Measurements from ENCODE around the gene DNAH9.

DNAH9 gene, protein sequence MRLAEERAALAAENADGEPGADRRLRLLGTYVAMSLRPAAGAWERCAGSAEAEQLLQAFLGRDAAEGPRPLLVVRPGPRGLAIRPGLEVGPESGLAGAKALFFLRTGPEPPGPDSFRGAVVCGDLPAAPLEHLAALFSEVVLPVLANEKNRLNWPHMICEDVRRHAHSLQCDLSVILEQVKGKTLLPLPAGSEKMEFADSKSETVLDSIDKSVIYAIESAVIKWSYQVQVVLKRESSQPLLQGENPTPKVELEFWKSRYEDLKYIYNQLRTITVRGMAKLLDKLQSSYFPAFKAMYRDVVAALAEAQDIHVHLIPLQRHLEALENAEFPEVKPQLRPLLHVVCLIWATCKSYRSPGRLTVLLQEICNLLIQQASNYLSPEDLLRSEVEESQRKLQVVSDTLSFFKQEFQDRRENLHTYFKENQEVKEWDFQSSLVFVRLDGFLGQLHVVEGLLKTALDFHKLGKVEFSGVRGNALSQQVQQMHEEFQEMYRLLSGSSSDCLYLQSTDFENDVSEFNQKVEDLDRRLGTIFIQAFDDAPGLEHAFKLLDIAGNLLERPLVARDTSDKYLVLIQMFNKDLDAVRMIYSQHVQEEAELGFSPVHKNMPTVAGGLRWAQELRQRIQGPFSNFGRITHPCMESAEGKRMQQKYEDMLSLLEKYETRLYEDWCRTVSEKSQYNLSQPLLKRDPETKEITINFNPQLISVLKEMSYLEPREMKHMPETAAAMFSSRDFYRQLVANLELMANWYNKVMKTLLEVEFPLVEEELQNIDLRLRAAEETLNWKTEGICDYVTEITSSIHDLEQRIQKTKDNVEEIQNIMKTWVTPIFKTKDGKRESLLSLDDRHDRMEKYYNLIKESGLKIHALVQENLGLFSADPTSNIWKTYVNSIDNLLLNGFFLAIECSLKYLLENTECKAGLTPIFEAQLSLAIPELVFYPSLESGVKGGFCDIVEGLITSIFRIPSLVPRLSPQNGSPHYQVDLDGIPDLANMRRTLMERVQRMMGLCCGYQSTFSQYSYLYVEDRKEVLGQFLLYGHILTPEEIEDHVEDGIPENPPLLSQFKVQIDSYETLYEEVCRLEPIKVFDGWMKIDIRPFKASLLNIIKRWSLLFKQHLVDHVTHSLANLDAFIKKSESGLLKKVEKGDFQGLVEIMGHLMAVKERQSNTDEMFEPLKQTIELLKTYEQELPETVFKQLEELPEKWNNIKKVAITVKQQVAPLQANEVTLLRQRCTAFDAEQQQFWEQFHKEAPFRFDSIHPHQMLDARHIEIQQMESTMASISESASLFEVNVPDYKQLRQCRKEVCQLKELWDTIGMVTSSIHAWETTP (N-terminal part only)

DNA sequence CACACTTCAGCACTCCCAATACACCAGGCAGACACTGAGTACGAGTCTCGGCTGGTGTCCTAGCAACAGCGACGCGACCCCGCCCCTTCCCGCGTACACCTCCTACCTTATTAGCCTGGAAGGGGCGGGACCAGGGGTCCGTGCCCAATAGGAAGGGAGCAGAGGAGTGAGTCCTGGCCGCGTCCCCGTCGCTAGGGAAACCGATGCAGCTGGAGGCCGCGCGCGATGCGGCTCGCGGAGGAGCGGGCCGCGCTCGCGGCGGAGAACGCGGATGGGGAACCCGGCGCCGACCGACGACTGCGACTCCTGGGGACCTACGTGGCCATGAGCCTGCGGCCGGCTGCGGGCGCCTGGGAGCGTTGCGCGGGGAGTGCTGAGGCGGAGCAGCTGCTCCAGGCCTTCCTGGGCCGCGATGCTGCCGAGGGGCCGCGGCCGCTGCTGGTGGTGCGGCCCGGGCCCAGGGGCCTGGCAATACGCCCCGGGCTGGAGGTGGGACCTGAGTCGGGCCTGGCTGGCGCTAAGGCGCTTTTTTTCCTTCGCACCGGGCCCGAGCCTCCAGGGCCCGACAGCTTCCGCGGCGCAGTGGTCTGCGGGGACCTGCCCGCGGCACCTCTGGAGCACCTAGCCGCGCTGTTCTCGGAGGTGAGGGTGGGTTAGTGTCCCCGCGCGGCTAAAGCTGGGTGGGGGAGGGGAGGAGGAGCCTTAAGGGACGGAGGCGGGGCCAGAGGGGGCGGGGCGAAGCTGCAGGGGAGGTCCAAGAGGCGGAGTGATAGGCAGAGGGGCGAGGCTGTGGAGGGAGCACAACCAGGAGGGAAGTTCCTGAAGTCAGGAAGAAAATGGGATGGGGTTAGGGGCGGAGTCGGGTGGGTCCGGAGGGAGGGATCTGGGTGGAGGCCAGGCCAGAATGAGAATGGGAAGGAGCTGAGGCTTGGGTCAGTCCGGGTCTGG, at the start of gene DNAH9:
Gene DNAH9 (plus strand): TSS at position 197 of the 948 bp plus-strand sequence. CDS start 29 bp downstream, at position 226.
- DNase-seq: peak; percentile 99

DNA sequence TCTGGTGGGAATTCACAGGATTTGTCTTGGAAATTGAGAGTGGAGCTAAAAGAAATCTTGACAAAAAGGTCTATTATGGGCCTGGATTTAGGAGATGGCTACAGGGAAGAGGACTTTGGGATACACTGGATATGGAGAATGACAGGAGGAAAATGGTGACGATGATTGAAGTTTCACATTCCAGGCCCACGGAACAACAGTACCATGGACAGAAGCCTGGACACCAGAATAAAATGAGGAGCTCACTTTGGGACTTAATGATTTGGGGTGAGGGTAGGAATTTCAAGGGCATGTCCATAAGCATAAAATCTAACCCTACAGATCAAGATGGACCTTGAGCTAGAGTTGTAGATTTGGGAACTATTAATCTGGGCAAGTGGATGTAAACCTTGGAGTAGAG, 47.8 kb upstream of the DNAH9 start:
- no peak for DNase-seq

DNA sequence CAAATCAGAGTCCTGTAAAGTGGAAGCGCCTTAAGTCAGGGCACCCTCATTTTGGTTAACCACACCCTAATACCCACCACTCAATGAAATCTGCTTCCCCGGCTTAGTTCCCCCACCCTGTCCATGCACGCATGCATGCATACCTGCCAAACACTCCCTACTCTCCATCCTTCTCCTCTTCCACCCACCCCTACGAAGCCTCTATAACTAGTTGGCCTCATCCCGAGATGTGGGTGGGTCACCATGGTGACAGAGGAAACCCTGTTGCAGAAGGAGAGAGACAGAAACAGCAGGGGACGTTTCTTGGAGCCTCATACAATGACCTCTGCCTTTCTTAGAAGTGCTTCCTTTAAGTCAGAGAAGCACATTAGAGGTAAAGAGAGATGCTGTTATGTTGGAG, 46.8 kb upstream of the DNAH9 start:
- DNase-seq: no peak

DNA sequence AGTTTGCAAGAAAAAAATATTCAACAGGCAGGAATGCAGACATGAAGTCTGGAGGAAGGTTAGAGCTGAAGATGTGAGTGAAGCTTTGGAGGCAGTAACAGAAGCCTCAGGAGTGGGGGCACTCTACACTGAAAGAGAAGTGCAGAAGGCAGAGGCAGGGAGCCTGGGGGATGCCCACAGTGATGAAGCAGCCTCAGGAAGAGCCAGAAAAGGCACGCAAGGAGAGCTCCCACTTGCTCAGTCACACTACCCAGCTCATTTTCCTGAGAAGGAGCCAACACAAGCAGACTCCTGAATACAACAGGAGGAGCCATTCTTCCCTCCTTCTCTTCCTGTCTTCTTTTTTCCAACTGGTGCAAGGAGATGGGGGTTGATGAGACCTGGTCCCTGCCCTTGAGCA, 45.1 kb upstream of the DNAH9 start:
- no peak for DNase-seq

DNA sequence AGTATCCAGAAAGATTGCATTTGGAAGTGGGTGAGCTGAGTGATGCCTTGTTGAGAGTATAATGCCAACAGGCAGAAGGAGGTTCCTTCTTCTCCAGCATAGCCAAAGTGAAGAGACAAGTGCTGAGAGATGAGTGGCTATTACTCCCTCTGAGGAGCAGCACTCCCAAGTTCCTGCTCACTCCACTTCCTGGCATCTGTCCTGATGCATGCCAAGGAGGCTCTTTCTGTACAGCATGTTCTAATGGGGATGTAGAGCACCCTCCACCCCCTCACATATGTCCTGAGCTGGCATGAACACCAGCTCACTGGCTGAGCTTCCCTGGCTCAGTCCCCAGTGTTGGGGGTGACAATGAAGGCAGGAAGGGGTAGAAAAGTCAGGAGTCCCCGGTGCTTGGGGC, 44.2 kb upstream of the DNAH9 start:
- DNase-seq: no peak

DNA sequence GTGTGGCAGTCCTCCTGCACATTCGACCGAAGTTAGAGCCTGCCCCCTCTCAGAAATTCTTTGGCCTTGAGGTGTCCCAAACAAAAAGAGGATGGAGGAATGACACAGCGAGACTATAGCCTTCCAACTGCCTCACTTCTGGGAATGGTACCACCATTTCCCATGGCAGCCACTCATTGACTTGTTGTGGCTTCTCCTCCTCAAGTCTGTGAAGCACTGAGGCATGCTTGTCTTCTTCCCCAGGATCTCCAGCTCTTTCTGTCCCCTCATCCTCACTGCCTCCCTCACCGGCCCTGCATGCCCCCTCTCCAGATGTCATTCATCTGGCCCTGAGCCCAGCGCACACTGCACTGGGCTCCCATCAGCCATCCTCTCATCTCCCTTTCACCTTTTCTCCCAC, 43.7 kb upstream of the DNAH9 start:
- DNase-seq: no peak

DNA sequence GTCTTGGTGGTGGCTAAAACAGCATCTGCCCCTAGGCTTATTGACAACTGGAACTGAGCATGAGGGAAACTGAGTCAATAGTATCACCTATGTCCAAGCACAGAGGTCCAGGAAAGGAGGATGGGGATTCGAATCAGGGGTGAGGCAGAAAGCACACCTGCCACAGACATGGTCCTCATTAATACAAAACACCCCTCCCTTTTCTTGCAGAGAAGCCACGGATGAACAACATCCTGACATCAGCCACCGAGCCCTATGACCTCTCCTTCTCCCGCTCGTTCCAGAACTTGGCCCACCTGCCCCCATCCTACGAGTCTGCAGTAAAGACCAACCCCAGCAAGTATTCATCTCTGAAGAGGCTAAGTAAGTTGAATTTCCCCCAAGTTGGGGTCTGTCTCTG, 42.7 kb upstream of the DNAH9 start:
- DNase-seq: no peak

DNA sequence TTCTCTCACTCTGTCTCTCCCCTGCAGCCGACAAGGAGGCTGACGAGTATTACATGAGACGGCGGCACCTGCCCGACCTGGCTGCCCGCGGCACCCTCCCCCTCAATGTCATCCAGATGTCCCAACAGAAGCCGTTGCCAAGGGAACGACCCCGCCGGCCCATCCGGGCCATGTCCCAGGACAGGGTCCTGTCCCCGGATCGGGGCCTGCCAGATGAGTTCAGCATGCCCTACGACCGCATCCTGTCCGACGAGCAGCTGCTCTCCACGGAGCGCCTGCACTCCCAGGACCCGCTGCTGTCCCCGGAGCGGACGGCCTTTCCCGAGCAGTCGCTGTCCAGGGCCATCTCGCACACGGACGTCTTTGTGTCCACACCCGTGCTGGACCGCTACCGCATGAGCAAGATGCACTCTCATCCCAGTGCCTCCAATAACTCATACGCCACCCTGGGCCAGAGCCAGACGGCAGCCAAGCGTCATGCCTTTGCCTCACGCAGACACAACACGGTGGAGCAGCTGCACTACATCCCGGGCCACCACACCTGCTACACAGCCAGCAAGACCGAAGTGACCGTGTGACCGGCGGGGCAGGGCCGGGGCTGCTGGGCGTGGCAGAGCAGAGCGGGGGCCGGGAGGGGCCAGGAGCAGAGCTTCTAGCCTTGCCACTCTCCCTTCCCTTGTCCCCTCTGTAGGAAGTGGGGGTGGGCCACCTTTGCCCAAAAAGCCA, 40.4 kb upstream of the DNAH9 start:
- DNase-seq: no peak

DNA sequence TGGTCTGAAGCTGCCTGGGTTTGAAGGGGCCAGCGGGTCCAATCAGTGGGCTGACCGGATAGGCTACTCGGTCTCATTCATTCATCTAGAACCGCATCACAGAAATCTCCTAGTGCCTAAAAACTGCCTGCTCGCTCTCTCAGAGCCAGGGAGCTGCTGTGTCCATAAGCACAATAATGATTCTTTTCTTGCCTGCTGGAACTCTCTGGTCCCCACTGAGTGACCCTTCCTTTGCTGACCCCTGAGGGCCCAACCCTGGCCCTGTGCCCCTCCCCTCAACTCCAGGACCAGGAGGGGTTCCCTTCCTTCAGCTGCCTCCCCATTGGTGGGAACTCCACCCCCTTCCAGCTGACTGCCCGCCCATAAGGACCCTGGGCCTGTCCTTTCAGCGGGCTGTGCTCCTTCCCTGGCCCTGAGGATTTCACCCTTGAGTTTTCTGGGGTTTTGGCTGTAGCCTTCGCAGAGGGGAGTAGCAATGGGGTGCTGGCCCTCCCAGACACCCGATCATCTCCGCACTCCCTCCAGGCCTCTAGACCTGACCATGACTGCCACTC, 39.5 kb upstream of the DNAH9 start:
- DNase-seq: no peak

DNA sequence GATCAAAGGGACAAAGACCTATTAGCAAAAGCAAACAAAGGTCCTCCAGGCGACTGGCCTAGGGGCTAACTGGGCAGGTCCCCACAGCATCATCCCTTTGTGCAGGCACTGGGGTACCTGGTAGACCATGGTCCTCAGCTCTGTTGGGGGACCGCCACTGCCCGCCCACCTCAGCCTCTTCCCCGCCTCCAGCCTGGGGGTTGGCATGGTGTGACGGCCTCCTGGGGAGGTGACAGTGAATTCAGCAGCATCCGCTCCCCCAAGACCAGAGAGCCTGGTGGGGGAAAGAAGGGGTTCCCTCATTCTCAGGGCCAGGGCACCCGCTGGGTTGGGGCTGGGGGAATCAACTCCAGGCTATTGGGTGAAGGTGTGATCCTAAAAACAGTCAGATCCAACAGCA, 38.7 kb upstream of the DNAH9 start:
- DNase-seq: no peak

DNA sequence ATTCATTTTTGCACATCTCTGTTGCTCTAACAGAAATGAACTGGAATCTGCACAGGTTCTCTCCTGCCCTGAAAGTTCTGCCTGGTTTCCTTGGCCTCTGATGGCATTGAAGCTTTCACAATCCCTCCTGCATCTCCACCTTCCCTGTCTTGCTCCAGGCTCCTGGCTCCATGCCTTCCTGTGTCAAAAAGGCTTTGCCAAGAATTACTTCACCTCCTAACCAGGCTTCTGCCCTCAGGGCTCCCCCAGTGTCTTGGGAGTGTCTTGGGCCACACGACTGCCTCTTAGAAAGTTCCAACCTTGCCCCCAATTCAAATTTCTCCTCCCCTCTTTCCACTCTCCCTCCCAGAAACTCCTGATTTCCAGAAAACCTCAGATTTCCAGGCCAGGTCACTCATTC, 37.0 kb upstream of the DNAH9 start:
- no peak for DNase-seq

DNA sequence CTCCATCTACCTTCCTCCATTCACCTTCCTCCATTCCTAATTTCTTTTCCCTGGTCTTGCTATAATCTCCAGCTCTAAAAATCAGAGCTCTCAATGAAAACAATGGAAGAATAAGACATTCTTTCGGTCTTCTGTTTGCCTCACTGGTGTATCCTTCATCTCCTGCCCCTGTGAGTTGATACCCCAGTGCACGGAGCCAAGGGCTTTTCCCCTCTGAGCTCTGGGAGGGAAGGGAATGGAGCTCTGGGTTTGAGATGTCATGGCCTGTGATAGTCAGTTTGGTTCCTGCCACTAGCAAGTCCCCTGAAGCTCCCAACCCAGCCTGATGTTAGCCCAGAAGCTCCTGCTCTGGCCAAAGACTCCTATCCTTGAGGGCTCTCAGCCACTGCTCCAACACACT, 36.6 kb upstream of the DNAH9 start:
- no peak for DNase-seq

DNA sequence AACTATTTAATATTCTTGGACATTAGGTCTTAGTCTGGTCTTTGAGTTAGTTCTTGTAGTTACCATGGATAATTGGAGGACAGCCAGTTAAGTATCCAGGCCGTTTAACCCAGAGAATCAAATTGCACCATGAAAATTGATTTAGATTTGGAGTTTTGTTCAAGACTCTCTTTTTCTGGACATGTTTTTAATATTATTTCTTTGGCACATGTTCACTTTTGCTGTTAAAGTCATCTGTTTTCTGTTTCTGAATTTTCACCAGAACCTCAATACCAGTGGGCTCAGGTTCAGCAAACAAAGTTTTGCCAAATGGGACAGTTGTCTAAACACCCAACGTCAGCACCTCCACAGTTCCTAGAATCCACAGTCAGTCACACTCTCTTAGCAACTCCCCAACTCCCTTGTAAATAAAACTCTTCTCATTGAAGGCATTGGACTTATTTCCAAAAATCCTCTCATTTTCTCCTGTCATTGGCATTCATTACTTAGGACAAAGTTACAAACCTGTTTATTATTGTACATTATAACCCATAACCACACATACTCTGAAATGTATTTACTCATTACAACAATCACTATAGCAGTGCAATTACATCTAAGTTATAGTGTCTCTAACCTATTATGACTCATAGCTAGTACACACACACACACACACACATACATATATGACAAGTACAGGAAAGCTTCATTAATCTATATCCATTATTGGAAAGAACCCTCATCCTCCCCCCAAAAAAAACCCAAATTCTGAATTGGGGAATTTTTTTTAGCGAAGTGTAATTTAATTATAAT, 33.5 kb upstream of the DNAH9 start:
- peak; percentile 79 for DNase-seq

DNA sequence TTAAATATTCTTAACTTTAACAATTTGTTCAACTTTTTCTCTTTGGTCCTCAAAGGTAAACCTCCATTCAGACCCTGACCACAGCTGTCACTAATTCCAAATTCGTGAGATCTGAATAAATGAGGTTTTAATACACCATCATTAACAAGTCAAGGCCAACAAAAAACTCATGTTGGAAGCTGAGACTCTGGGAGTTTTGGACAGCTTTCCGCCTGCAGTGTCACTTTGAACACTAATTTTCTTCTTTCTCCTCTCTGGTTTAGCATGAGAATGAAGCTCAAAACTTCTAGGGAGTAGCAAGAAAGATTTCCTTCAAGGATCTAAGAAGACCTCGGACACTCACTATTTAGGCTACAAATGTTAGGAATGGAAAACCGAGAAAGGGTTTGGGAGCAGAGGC, 32.7 kb upstream of the DNAH9 start:
- no peak for DNase-seq

DNA sequence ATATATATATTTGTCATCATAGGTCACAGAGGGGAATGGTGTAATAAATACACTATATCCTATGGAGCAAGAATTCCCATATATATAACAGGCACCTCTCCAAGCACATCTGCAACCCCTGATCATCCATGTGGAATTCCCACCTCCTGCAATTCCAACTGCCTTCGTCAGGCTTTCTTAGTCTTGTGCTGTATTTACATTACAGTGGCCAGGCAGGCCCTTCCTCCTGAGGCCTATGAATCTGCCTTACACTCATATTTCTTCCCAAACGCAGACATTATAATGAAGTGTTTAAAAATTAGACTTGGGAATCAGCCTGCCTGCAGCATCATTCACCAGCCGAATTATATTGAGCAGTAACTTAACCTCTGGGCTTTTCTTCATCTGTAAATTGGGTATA, 19.3 kb upstream of the DNAH9 start:
- DNase-seq: no peak

DNA sequence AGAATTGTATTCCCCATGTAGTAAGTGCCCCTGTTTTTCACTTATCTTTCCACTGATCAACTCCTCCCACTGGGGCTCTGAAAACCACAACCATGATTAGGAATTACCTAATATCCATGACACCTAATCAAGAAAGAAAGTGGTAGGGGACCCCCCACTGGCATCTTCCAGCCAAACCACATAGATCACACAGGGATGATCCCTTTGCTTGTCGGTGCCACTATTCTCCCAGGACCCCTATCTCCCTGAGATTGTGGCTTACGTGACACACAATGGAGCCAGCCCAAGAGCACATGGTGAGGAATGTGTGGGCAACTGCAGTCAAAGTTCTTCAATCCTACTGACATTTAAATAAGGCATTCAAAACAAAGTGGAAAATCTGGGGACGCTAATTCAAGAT, 17.6 kb upstream of the DNAH9 start:
- DNase-seq: no peak

DNA sequence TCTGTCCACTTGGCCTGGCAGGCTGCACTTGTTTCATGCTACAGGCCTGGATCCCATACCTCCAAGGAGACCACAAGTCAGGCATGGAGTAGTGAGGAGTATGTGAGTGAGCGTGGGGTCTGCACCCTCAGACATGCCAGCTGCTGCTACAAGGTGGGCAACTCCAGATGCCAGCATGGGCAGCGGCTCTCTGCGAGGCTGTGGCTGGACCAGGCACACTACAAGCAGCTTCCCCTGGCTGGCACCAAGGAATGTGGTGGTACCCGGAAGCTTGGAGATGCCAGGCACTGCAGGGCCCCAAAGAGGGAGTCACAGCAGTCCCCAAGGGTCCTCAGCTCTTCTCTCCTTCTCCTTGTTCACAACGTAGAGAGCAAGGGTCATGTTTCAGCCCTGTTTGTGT, 16.1 kb upstream of the DNAH9 start:
- no peak for DNase-seq

DNA sequence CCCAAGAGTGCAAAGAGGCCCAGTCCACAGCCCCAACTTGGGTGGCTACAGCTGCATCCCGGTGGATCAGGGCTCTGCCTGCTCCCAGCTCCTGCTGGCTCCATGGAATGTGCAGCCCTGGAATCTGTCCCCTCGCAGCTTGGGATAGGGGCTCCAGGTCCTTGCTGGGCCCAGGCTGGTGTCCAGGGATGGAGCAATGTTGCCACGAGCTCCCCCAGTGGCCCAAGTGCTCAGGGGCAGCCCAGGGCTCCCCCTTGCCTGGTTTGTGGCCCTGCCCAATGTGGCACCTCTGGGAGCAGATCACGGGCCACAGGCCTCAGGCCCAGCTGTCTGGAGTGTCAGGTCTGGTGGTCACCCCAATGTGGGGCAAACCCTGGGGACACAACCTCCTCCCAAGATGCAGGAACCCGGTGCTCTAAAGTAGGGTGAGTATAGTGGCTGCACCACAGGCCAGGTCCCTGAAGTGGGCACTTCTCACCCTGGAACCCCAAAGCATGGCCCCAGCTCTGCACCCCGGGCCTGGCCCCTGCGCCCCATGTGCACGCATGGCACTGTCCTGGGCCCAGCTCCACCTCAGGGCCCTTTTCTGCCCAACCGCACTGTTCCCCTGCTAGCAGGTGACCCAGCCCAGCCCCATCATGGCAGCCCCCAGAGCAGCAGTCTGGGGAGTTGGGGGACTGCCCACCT, 14.8 kb upstream of the DNAH9 start:
- DNase-seq: no peak

DNA sequence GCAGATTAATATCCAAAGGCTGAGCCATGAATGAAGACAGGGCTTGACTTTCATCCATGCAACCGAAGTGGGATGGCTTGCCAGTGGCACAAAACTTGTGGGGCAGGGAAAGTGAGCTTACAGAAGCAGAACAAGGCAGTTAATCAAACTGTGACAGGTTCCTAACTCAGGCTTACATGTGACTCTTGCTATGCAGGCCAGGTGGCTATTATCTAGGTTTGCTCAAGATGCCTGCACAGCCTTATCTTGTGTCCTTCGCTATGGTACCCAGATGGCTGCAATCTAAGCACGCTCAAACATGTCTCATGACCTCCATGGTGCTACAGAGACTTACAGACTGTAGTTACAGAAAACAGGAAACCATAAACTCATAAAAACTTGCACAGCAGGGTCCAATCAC, 8.6 kb upstream of the DNAH9 start:
- DNase-seq: no peak

DNA sequence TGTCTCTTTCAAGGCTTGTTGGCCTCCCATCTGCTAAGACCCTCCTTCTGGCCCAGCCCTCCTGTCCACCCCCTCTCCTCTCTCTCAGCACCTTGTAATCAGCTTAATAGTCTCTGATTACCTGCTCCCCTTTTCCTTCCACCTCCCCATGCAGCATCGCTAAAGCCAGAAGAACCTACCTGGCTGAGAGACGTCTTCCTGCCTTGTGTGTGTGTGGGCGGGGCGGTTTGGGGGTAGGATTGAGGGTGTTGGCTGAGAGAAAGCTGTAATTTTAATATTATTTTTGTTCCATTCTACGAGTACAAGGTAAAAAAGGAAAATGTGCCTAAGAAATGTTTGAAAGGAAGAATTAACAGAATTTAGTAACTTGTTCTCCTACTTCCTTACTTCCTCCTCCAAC, 3.4 kb downstream of the DNAH9 start:
- no peak for DNase-seq

Measured in eye (tissue), 1 donor.